ENCODE data around the gene GAD1.

The GAD1 gene

DNA sequence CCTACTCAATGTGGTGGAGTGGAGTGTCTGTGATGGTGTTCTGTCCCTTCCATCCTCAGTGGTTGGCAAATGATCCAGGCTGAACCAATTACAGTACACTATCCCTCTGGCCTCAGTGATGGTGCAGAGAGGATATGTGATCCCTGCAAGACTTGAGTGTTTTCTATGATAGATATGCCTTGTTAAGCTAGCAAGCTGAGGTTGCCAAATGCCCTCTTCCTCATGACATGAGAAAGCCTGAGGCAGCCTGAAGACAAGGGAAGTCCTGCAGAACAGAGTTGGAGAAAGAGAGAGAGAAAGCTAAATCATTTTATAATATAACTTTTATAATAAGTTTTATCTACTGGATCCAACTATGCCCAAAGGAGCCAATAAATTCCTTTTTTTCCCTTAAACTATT is 70.8 kb downstream of the GAD1 start:
- H3K9ac ChIP-seq (ENCODE audit: insufficient read length), result no peak overlapping the region
- TF ChIP-seq FOXP2 (optimal IDR thresholded peaks at IDR 0.05; ENCODE audit: control extremely low read depth, extremely low read length, insufficient read depth), result no peak
- DNase-seq (ENCODE audit: low read depth, low spot score), result no peak
- no peaks in the 10 kb centered on the region for H3K36me3 ChIP-seq (ENCODE audit: insufficient read depth, low read length)
- H3K4me3 ChIP-seq, result no peak overlapping the region
- no peaks in the 10 kb centered on the region for H3K9me3 ChIP-seq (ENCODE audit: low read depth, low read length)
- no peak overlapping the region for H3K27ac ChIP-seq

- Histone ChIP-seq H3K27ac (no peak overlapping the region), H3K9me3 (ENCODE audit: low read depth, low read length) (no peaks in the 10 kb centered on the region), H3K4me3 (no peak overlapping the region), H3K36me3 (ENCODE audit: insufficient read depth, low read length) (no peaks in the 10 kb centered on the region), H3K9ac (ENCODE audit: insufficient read length) (no peak overlapping the region)
- TF ChIP-seq FOXP2 (optimal IDR thresholded peaks at IDR 0.05; ENCODE audit: control extremely low read depth, extremely low read length, insufficient read depth), result no peak
- no peak for DNase-seq (ENCODE audit: low read depth, low spot score)
These were observed 71.2 kb downstream of the GAD1 start for GRCh38 chr2:170887896-170888295.

DNA sequence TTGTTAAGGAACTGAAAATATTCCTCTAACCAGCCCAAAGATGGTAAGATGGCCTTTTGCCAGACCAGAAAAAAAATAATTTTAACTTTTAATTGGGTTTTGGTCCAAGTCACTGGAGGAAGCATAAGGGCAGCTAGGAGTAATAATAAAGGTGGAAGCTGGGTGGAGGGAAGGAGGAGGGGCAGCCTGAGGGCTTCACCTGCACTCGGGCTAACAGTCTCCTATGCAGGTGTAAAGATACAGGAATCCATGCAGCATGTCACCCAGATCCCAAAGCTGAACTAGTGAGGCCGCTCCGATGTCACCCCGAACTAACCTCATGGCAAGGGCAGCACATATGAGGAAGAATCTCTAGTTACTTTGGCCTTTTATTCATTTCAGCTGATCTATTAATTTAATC is 75.2 kb downstream of the GAD1 start:
- Histone ChIP-seq H3K9ac (ENCODE audit: insufficient read length) (no peak overlapping the region), H3K36me3 (ENCODE audit: insufficient read depth, low read length) (no peaks in the 10 kb centered on the region), H3K27ac (no peak overlapping the region), H3K9me3 (ENCODE audit: low read depth, low read length) (no peaks in the 10 kb centered on the region), H3K4me3 (no peak overlapping the region)
- DNase-seq (ENCODE audit: low read depth, low spot score), result no peak
- TF ChIP-seq EZH2 (IDR thresholded peaks at IDR 0.05) (no peak), POLR2AphosphoS5 (IDR thresholded peaks at IDR 0.05; ENCODE audit: borderline replicate concordance, low read depth, low read length) (no peak), FOXP2 (optimal IDR thresholded peaks at IDR 0.05; ENCODE audit: control extremely low read depth, extremely low read length, insufficient read depth) (no peak)

GRCh38 chr2:170892391-170892951 is 75.8 kb downstream of the GAD1 start:
- TF ChIP-seq EZH2 (IDR thresholded peaks at IDR 0.05), result no peak
- no peak for TF ChIP-seq POLR2AphosphoS5 (IDR thresholded peaks at IDR 0.05; ENCODE audit: borderline replicate concordance, low read depth, low read length)

DNA sequence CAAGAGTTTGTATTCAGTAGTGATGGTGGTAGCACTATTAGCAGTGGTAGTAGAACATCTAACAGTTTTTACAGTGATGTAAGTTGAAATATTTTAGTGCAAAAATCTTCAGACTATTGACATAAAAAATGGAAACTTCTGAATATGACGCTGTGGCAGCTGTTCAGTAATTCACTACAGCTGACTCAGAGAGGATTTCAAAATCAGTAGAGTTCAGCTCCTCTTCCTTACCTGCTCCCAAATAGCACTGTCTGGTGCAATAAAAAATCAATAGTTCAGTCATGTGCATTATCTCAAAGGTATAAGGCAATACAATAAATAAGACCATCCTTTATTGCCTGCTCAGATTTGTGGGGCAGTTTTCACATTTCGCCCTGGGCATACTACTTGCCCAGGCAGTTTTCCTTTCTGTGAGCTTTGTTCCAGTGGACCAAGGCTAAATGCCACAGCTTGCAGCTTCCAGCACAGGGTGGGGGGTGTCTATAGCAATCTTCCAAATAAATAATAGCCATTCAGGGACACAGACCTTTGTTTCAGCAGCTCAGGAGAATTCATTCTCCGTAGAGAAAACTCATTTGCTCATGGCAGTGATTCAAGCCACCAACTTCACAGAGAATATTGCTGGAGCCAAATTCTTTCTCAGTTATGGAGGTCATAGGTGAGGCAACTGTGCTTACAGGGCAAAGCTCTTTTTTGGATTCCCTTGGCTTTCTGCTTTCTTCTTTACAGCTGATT is 78.5 kb downstream of the GAD1 start:
- no peak overlapping the region for H3K27ac ChIP-seq
- DNase-seq (ENCODE audit: low read depth, low spot score), result no peak
- H3K9me3 ChIP-seq (ENCODE audit: low read depth, low read length), result no peaks in the 10 kb centered on the region
- TF ChIP-seq EZH2 (IDR thresholded peaks at IDR 0.05) (no peak), FOXP2 (optimal IDR thresholded peaks at IDR 0.05; ENCODE audit: control extremely low read depth, extremely low read length, insufficient read depth) (no peak), POLR2AphosphoS5 (IDR thresholded peaks at IDR 0.05; ENCODE audit: borderline replicate concordance, low read depth, low read length) (no peak)
- no peak overlapping the region for H3K9ac ChIP-seq (ENCODE audit: insufficient read length)
- H3K36me3 ChIP-seq (ENCODE audit: insufficient read depth, low read length), result no peaks in the 10 kb centered on the region
- H3K4me3 ChIP-seq, result no peak overlapping the region

More at GRCh38 chr2:170892391-170892951, 75.8 kb downstream of the GAD1 start:
- no peak overlapping the region for H3K9ac ChIP-seq (ENCODE audit: insufficient read length)
- no peaks in the 10 kb centered on the region for H3K36me3 ChIP-seq (ENCODE audit: insufficient read depth, low read length)
- H3K4me3 ChIP-seq, result no peak overlapping the region
- DNase-seq (ENCODE audit: low read depth, low spot score), result no peak
- H3K27ac ChIP-seq, result no peak overlapping the region
- H3K9me3 ChIP-seq (ENCODE audit: low read depth, low read length), result no peaks in the 10 kb centered on the region

GRCh38 chr2:170896622-170897021 is 79.9 kb downstream of the GAD1 start:
- TF ChIP-seq FOXP2 (optimal IDR thresholded peaks at IDR 0.05; ENCODE audit: control extremely low read depth, extremely low read length, insufficient read depth), result no peak
- TF ChIP-seq POLR2AphosphoS5 (IDR thresholded peaks at IDR 0.05; ENCODE audit: borderline replicate concordance, low read depth, low read length), result no peak
- TF ChIP-seq EZH2 (IDR thresholded peaks at IDR 0.05), result no peak
- H3K36me3 ChIP-seq (ENCODE audit: insufficient read depth, low read length), result no peaks in the 10 kb centered on the region
- H3K4me3 ChIP-seq, result no peak overlapping the region
- DNase-seq (ENCODE audit: low read depth, low spot score), result no peak
- no peak overlapping the region for H3K9ac ChIP-seq (ENCODE audit: insufficient read length)
- H3K9me3 ChIP-seq (ENCODE audit: low read depth, low read length), result no peaks in the 10 kb centered on the region
- no peak overlapping the region for H3K27ac ChIP-seq

- H3K4me3 ChIP-seq, result no peak overlapping the region
- no peak for TF ChIP-seq POLR2AphosphoS5 (IDR thresholded peaks at IDR 0.05; ENCODE audit: borderline replicate concordance, low read depth, low read length)
- no peak for TF ChIP-seq FOXP2 (optimal IDR thresholded peaks at IDR 0.05; ENCODE audit: control extremely low read depth, extremely low read length, insufficient read depth)
- no peak for TF ChIP-seq EZH2 (IDR thresholded peaks at IDR 0.05)
- H3K27ac ChIP-seq, result no peak overlapping the region
- H3K9ac ChIP-seq (ENCODE audit: insufficient read length), result no peak overlapping the region
- H3K36me3 ChIP-seq (ENCODE audit: insufficient read depth, low read length), result no peaks in the 10 kb centered on the region
- DNase-seq (ENCODE audit: low read depth, low spot score), result no peak
- no peaks in the 10 kb centered on the region for H3K9me3 ChIP-seq (ENCODE audit: low read depth, low read length)
These were observed 80.4 kb downstream of the GAD1 start for GRCh38 chr2:170897108-170897507.

DNA sequence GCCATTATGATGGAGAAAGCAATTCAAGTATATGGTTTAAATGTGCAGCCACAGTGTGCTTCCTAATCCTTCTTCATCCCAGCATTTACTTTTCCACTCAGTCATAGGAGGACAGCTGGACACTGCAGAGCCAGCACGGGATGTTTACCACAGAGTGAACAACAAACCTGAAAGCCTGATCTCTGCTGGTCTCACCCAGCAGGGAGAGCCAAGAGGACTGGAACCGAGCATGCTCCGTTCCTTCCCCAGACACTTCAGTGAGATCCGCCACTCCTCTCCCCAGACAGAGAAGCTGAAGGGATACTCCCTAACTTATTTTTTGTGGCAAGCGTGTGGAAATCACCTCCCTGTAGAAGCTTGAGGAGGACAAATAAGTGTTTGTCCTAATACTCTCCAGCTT is 89.2 kb downstream of the GAD1 start:
- Histone ChIP-seq H3K27ac (no peak overlapping the region), H3K36me3 (ENCODE audit: insufficient read depth, low read length) (no peaks in the 10 kb centered on the region), H3K9me3 (ENCODE audit: low read depth, low read length) (no peaks in the 10 kb centered on the region), H3K4me3 (no peak overlapping the region), H3K9ac (ENCODE audit: insufficient read length) (no peak overlapping the region)
- TF ChIP-seq EZH2 (IDR thresholded peaks at IDR 0.05), result no peak
- TF ChIP-seq POLR2AphosphoS5 (IDR thresholded peaks at IDR 0.05; ENCODE audit: borderline replicate concordance, low read depth, low read length), result no peak
- TF ChIP-seq FOXP2 (optimal IDR thresholded peaks at IDR 0.05; ENCODE audit: control extremely low read depth, extremely low read length, insufficient read depth), result no peak
- no peak for DNase-seq (ENCODE audit: low read depth, low spot score)
